Pancreas (tissue), 10 donors: Measurements from ENCODE around the gene LCN10. TPM values are rescaled to one million over a fixed set of nuclear protein-coding genes. Genes with fewer than 3 reads are reported as not detected.
A peak's percentile ranks its signal among the peaks of the same experiment; 100 is the strongest.

ENCODE experiments used
- ATAC-seq, 4 donors: fragments of 200-7000 bp; cut with Tn5 transposase; one replicate each; pipeline versions ENCODE4 v1.8.0 to v1.9.1; 2020; ENCODE audit warnings: mild to moderate bottlenecking in 4 of 4, moderate library complexity in 4 of 4
- DNase-seq, 6 donors: peaks; one replicate each; pipeline ENCODE4 v3.0.0-alpha.2; 2020
- FAIRE-seq: peaks from 2 replicates; lab custom pipeline; 2012; peaks lifted over from hg19 to GRCh38; lab: Jason Lieb, UNC
- H3K27ac ChIP-seq, 4 donors: fragments of 200-600 bp; sonication (generic); 1 replicate in 3 of 4; 2 replicates in 1 of 4; pipeline versions ENCODE4 v1.5.0 to v1.8.0; 2020
- H3K27me3 ChIP-seq, 4 donors: fragments of 200-600 bp; one replicate each; pipeline ENCODE4 v1.8.0; 2021
- H3K36me3 ChIP-seq, 3 donors: fragments of 200-600 bp; sonication (generic) in 1 of 3; one replicate each; pipeline versions ENCODE4 v1.5.0 to v1.8.0; 2020 to 2021
- H3K4me1 ChIP-seq, 3 donors: fragments of 200-600 bp; one replicate each; pipeline ENCODE4 v1.8.0; 2021
- H3K4me3 ChIP-seq, 4 donors: fragments of 200-600 bp; sonication (generic) in 2 of 4; one replicate each; pipeline versions ENCODE4 v1.5.0 to v1.8.0; 2020 to 2021
- H3K9me3 ChIP-seq, 4 donors: fragments of 200-600 bp; one replicate each; pipeline ENCODE4 v1.8.0; 2021
- WGBS, 2 donors: extraction: QIAGEN DNeasy Blood & Tissue Kit; methylation state at CpG; one replicate each; pipeline ENCODE4 v1.1.7; 2013; 5-methylcytosine and 5-hydroxymethylcytosine counted together
- intact Hi-C, 3 donors: fragments of 100-400 bp; cut with DNase I; formaldehyde crosslinking; loops; one replicate each; pipeline versions ENCODE4 v1.11.1 to v1.14.2; 2022
- polyA plus RNA-seq, 2 donors: library from polyadenylated mRNA; stranded (reverse); fragments of 200-250 nt; gene quantifications; one replicate each; pipeline ENCODE4 v1.2.3, GENCODE V29; 2013
- total RNA-seq, 6 donors: library from RNA; stranded (reverse); fragmentation: NEBNext Ultra II Directional in 4 of 6; extraction: Animal tissue kit (Norgen Biotek cat#: 25700) in 4 of 6; gene quantifications; one replicate each; pipeline versions ENCODE4 v1.2.1 to v1.2.4, GENCODE V29; 2021 to 2023
- TF ChIP-seq, protein P1 (sequence below), 4 donors: fragments of 200-600 bp; sonication (generic) in 3 of 4; IDR thresholded peaks; one replicate each; pipeline versions ENCODE4 v1.5.0 to v1.8.0; 2021; ENCODE audit warnings: antibody characterized with exemption in 4 of 4
- donor health status: healthy with polysubstance abuse.
- donor health status: DM: no; HTN: no; CAD: no; lungs with moderate emphysema.
- donor health status: DM: no; HTN: no; CAD: no.
- donor health status: control.
- donor health status: control.
- donor health status: Bipolar disorder and iron deficiency.
- donor health status: DM: yes; HTN: yes; CAD: no.
- donor health status: DM: no; HTN: no; CAD: no.
- donor health status: DM: no; HTN: no; CAD: no.
- donor health status: DM: yes; HTN: yes; CAD: no.

LCN10 gene
- total and polyA plus RNA-seq, 8 donors: 0.16 to 54.0 (median 1.6) TPM

DNA sequence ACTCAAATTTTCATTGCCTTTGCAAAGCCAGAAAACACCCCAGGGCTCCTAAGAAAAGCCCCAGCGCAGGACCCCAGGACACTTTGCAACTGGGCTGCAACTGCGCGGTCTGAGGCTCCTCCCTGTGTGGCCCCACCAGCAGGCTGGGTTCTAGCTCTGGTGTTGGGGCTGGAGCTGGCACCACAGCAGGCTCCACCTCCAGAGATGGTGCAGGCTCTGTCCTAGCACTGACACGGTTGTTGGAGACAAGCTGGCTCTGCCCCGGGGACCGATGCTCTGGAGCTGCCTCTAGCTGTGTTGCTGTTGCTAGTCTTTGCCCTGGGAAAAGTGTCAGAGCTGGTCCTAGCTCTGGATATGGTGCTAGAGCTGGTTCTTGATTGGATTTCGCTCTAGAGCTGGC is 13.6 kb downstream of the LCN10 start:
- peak in 2 of 6 donors; percentile 40 to 72 for DNase-seq
- no peak for FAIRE-seq
- TF ChIP-seq, protein P1, sequence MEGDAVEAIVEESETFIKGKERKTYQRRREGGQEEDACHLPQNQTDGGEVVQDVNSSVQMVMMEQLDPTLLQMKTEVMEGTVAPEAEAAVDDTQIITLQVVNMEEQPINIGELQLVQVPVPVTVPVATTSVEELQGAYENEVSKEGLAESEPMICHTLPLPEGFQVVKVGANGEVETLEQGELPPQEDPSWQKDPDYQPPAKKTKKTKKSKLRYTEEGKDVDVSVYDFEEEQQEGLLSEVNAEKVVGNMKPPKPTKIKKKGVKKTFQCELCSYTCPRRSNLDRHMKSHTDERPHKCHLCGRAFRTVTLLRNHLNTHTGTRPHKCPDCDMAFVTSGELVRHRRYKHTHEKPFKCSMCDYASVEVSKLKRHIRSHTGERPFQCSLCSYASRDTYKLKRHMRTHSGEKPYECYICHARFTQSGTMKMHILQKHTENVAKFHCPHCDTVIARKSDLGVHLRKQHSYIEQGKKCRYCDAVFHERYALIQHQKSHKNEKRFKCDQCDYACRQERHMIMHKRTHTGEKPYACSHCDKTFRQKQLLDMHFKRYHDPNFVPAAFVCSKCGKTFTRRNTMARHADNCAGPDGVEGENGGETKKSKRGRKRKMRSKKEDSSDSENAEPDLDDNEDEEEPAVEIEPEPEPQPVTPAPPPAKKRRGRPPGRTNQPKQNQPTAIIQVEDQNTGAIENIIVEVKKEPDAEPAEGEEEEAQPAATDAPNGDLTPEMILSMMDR (IDR thresholded peaks at IDR 0.05): no peak
- Histone ChIP-seq H3K27me3 (no peaks in the 10 kb centered on the region), H3K4me1 (peaks cover 7 to 23% (median 10%) of the 10 kb centered on the region in 3 donors), H3K27ac (no peak overlapping the region), H3K4me3 (peak overlapping the region in 1 of 4 donors; percentile 75), H3K36me3 (peaks cover 5 to 20% (median 12%) of the 10 kb centered on the region in 3 donors), H3K9me3 (no peaks in the 10 kb centered on the region)
- no peak for ATAC-seq
- WGBS, 2 donors: 86 to 96% methylated on average over 7 of the region's 7 CpGs
- intact Hi-C loops: no loop called here

DNA sequence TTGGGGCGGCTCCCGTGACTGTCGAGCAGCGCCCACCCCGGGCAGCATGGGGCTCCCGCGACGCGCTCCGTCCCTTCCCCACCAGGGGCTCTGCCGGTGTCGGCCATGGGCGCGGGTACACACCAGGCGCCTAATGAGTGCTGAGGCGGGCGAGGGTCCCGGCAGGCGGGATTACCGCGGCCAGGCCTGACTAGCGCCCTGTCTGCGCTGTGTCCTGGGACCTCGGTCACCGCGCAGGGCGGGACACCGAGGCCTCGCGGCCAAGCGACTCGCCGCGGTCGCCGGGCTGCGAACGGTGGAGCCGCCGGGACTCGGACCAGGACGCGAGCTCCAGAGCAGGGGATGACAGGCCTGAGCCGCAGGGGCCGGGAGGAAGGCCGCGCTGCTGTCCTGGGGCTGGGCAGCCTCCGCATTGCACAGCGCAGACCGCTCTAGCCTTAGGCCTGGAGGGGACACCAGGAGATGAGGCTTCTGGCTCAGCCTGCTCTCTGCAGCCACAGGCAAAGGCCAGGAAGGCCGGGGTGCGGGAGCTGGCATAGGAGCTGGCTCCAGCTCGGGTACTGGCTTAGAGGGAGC is 14.1 kb downstream of the LCN10 start:
- Histone ChIP-seq H3K9me3 (no peaks in the 10 kb centered on the region), H3K4me1 (peaks cover 7 to 23% (median 10%) of the 10 kb centered on the region in 3 donors), H3K36me3 (peaks cover 5 to 25% (median 17%) of the 10 kb centered on the region in 3 donors), H3K27ac (no peak overlapping the region), H3K4me3 (peak overlapping the region; percentile 75 to 98 (median 78)), H3K27me3 (no peaks in the 10 kb centered on the region)
- intact Hi-C loops: no loop called here
- 6 to 8% methylated on average over 43 to 53 of the region's 53 CpGs for WGBS, 2 donors
- ATAC-seq: peak; percentile 42 to 58 (median 50)
- TF ChIP-seq, protein P1 (IDR thresholded peaks at IDR 0.05): no peak
- peak in 3 of 6 donors; percentile 58 to 85 (median 79) for DNase-seq
- FAIRE-seq: no peak

DNA sequence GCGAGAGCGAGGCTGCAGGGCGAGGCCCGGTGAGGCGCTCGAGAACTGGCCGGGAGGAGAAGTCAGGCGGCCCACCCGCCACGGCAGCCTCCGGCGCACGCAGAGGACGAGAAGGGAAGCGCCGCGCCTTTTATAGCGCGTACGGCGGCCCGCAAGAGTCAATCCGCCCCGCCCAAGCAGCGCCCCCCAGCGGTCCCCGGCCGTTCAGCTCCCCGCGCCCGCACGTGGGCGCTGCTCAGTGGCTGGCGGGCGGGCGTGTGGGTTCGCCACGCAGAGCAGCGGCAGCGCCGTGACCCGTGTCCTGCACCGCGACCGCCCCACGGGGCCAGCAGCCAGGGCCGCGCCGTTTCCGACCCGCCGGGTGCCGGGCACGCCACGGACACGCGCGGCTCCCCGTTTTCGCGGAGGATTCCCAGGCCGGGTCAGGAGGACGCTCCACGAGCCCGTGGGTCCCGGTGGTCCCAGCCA is 14.6 kb downstream of the LCN10 start:
- Histone ChIP-seq H3K27ac (peak overlapping the region in 3 of 4 donors; percentile 41 to 77 (median 49)), H3K4me1 (peaks cover 7 to 23% (median 10%) of the 10 kb centered on the region in 3 donors), H3K36me3 (peaks cover 5 to 30% (median 21%) of the 10 kb centered on the region in 3 donors), H3K4me3 (peak overlapping the region; percentile 75 to 98 (median 78)), H3K27me3 (no peaks in the 10 kb centered on the region), H3K9me3 (no peaks in the 10 kb centered on the region)
- TF ChIP-seq, protein P1 (IDR thresholded peaks at IDR 0.05): peak; percentile 85 to 90 (median 88)
- DNase-seq (peak; percentile 83 to 99 (median 93)), FAIRE-seq (no peak), ATAC-seq (peak; percentile 86 to 90 (median 88))
- WGBS, 2 donors: 0 to 1% methylated on average over 39 to 66 of the region's 66 CpGs
- intact Hi-C loops: no loop called here

DNA sequence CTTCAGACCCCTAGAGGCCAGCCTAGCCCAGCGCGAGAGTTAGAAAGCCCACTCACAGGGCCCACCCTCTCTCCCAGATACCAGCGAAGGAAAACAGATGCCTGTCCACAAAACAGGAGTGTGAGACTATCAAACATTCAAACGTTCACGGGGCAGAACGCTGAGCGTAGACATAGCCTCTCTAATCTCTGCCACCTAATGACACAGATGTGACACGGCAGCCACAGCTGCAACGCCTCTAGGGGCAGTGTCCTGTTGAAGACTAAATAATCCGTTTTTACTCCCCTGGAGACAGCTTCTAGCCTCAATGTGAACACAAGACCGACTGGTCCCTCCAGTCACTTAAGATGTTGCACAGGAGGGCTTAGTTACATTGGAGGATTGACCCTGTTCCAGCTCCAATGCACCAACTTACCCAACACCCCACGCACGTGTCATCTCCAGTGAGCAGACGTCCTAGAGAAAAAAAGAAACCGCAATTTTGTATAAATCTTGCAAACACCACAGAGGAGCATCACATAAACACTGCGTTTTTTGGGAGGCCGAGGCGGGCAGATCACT is 16.0 kb downstream of the LCN10 start:
- no peak for FAIRE-seq
- peaks cover 5 to 38% (median 24%) of the 10 kb centered on the region in 3 donors for H3K36me3 ChIP-seq
- H3K4me1 ChIP-seq: peaks cover 7 to 23% (median 10%) of the 10 kb centered on the region in 3 donors

More for the DNA sequence above, 16.0 kb downstream of the LCN10 start:
- peak in 3 of 6 donors; percentile 42 to 74 (median 55) for DNase-seq
- ATAC-seq: peak in 3 of 4 donors; percentile 40 to 44 (median 44)
- Histone ChIP-seq H3K27me3 (no peaks in the 10 kb centered on the region), H3K27ac (peak overlapping the region in 1 of 4 donors; percentile 77), H3K4me3 (peak overlapping the region; percentile 75 to 98 (median 78)), H3K9me3 (no peaks in the 10 kb centered on the region)
- intact Hi-C loops: no loop called here
- WGBS, 2 donors: 12 to 15% methylated on average over 18 of the region's 18 CpGs
- TF ChIP-seq, protein P1 (IDR thresholded peaks at IDR 0.05): peak; percentile 15 to 33 (median 22)
